Mesothelial cell of epicardium (in vitro differentiated cells): ENCODE results near the gene PHYKPL. TPM values are rescaled to one million over a fixed set of nuclear protein-coding genes. Genes with fewer than 3 reads are reported as not detected.

Experiments used
- DNase-seq, 2 experiments: peaks; one replicate each; pipeline ENCODE4 v3.0.0; 2021; ENCODE audit warnings: low spot score in 2 of 2; ENCODE audit not compliant: unreplicated experiment in 2 of 2
- H3K27ac Mint-ChIP-seq: 2 replicates; pipeline ENCODE4 v1.8.0; 2021; ENCODE audit warnings: mixed read lengths
- H3K27me3 Mint-ChIP-seq: 2 replicates; pipeline ENCODE4 v1.8.0; 2021; ENCODE audit warnings: low read depth, mixed read lengths
- H3K36me3 Mint-ChIP-seq: 2 replicates; pipeline ENCODE4 v1.8.0; 2021; ENCODE audit warnings: mixed read lengths
- H3K4me1 Mint-ChIP-seq: 2 replicates; pipeline ENCODE4 v1.8.0; 2021; ENCODE audit warnings: mixed read lengths
- H3K4me3 Mint-ChIP-seq: 2 replicates; pipeline ENCODE4 v1.8.0; 2021; ENCODE audit warnings: mild to moderate bottlenecking, moderate library complexity, mixed read lengths
- H3K9me3 Mint-ChIP-seq: 2 replicates; pipeline ENCODE4 v1.8.0; 2021; ENCODE audit warnings: mixed read lengths
- total RNA-seq: library from RNA; stranded (reverse); gene quantifications from 3 replicates; pipeline ENCODE4 v1.2.1, GENCODE V29; 2021
- TF ChIP-seq, protein P1 (sequence below): fragments of 200-600 bp; sonication (generic); IDR thresholded peaks from one replicate; pipeline ENCODE4 v1.5.0; 2021; ENCODE audit warnings: antibody characterized with exemption; ENCODE audit not compliant: unreplicated experiment

Gene PHYKPL
- total RNA-seq, 1 donor from 2014 or later: 137 TPM

DNA sequence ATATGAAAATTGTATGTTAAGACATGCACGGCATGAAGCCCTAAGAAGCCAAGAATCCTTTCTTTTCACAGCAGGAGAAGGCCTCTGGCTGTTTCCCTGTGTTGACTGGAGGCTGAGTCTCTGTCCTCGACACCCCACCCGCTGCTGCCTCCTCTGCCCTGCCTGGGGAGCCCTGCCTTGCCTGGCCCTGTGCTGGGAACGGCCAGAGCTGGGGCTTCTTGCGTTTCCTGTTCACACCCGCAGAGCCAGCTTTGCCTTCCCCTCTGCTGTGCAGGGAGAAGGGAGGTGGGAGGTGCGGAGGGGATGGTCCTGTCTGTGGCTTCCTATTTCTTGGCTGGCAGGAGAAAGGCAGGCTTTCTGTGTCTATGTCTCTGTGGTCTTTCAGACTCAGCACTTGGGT lies 38.6 kb downstream of the PHYKPL start:
- Mint-ChIP-seq H3K4me1 (no peaks in the 10 kb centered on the region), H3K27me3 (peaks cover 14% of the 10 kb centered on the region)
- TF ChIP-seq, protein P1, sequence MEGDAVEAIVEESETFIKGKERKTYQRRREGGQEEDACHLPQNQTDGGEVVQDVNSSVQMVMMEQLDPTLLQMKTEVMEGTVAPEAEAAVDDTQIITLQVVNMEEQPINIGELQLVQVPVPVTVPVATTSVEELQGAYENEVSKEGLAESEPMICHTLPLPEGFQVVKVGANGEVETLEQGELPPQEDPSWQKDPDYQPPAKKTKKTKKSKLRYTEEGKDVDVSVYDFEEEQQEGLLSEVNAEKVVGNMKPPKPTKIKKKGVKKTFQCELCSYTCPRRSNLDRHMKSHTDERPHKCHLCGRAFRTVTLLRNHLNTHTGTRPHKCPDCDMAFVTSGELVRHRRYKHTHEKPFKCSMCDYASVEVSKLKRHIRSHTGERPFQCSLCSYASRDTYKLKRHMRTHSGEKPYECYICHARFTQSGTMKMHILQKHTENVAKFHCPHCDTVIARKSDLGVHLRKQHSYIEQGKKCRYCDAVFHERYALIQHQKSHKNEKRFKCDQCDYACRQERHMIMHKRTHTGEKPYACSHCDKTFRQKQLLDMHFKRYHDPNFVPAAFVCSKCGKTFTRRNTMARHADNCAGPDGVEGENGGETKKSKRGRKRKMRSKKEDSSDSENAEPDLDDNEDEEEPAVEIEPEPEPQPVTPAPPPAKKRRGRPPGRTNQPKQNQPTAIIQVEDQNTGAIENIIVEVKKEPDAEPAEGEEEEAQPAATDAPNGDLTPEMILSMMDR: no peak

DNA sequence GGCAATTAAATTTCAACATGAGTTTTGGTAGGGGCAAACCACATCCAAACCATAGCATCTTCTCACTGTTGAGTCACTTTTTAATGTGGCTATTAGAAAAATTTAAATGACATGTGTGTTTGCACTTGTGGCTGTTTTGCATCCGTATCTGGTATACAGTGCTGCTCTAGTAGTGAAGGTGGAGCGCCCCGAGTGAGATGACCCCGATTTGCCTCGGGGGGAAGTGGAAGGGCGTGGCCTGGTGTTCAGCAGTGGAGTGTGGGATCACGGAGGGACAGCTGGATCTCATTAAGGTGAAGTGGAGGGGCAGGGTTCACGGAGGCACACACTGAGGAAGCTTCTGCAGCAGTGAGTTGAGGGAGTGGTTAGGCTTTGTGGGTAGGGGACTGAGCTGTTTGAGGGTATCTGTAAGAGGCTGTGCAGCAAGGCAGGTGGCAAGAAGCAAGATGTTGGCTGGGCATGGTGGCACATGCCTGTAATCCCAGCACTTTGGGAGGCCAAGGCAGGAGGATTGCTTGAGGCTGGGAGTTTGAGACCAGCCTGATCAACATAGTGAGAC lies 39.3 kb downstream of the PHYKPL start:
- Mint-ChIP-seq H3K27me3 (peaks cover 14% of the 10 kb centered on the region), H3K36me3 (peaks cover 2% of the 10 kb centered on the region), H3K4me3 (no peak overlapping the region), H3K9me3 (peaks cover 7% of the 10 kb centered on the region), H3K4me1 (no peaks in the 10 kb centered on the region), H3K27ac (no peak overlapping the region)
- DNase-seq: no peak
- TF ChIP-seq, protein P1: no peak

More for the DNA sequence above, 38.6 kb downstream of the PHYKPL start:
- Mint-ChIP-seq H3K9me3 (peaks cover 7% of the 10 kb centered on the region), H3K36me3 (peaks cover 2% of the 10 kb centered on the region), H3K4me3 (no peak overlapping the region), H3K27ac (no peak overlapping the region)
- no peak for DNase-seq

DNA sequence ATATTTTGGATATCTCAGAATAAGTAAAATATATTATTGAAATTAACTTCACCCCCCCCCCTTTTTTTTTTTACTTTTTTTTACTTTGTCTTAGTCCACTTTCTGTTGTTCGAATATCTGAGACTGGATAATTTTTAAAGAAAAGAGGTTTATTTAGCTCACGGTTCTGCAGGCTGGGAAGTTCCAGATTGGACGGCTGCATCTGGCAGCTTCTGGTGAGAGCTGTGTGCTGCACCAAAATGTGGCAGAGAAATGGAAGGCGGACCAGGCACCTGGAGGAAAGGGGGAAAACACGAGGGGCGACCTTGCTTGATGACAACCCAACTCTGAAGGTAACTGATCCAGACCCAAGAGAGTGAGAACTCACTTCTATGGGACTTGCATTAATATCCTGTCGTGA lies 39.8 kb downstream of the PHYKPL start:
- H3K4me1 Mint-ChIP-seq: no peaks in the 10 kb centered on the region
- TF ChIP-seq, protein P1: no peak
- H3K27me3 Mint-ChIP-seq: peaks cover 14% of the 10 kb centered on the region
- H3K36me3 Mint-ChIP-seq: peaks cover 2% of the 10 kb centered on the region
- H3K4me3 Mint-ChIP-seq: no peak overlapping the region
- DNase-seq: no peak
- H3K9me3 Mint-ChIP-seq: peaks cover 7% of the 10 kb centered on the region
- H3K27ac Mint-ChIP-seq: no peak overlapping the region

DNA sequence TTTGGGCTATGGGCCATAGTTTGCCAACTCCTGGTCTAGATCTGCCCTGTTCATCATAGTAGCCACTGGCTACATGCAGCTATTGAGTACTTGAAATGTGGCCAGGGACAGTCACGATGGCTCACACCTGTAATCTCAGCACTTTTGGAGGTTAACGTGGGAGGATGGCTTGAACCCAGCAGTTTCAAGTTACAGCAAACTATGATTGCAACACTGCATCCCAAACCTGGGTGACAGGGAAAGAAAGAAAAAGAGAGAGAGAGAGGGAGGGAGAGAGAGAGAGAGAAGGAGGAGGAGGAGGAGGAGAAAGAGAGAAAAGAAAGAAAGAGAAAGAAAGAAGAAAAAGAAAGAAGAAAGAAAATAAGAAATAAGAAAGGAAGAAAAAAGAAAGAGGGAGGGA lies 40.4 kb downstream of the PHYKPL start:
- H3K36me3 Mint-ChIP-seq: peaks cover 2% of the 10 kb centered on the region

DNA sequence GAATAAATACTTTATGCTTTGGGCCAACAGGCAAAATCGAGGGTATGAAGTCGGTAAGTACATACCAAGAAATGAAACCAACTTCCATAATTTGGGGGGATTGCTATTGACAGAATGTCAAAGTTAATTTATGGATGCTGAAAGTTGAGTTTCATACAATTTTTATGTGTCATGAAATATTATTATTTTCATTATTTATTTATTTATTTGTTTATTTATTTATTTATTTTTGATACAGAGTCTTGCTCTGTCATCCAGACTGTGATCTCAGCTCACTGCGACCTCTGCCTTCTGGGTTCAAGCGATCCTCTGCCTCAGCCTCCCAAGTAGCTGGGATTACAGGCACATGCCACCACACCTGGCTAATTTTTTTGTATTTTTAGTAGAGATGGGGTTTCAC lies 40.9 kb downstream of the PHYKPL start:
- peaks cover 2% of the 10 kb centered on the region for H3K36me3 Mint-ChIP-seq
- DNase-seq: no peak

More for the DNA sequence above, 40.4 kb downstream of the PHYKPL start:
- peaks cover 14% of the 10 kb centered on the region for H3K27me3 Mint-ChIP-seq
- H3K4me3 Mint-ChIP-seq: no peak overlapping the region
- TF ChIP-seq, protein P1: no peak
- H3K9me3 Mint-ChIP-seq: peaks cover 7% of the 10 kb centered on the region
- DNase-seq: no peak
- no peaks in the 10 kb centered on the region for H3K4me1 Mint-ChIP-seq
- no peak overlapping the region for H3K27ac Mint-ChIP-seq

More for the DNA sequence above, 40.9 kb downstream of the PHYKPL start:
- H3K9me3 Mint-ChIP-seq: peaks cover 7% of the 10 kb centered on the region
- peaks cover 14% of the 10 kb centered on the region for H3K27me3 Mint-ChIP-seq
- TF ChIP-seq, protein P1: no peak
- no peak overlapping the region for H3K27ac Mint-ChIP-seq
- H3K4me1 Mint-ChIP-seq: no peaks in the 10 kb centered on the region
- no peak overlapping the region for H3K4me3 Mint-ChIP-seq
